HL-60 (cell line): ENCODE measurements around the gene COX14.

Source experiments
- POLR2AphosphoS5 ChIP-seq: IDR thresholded peaks from 2 replicates; pipeline ENCODE4 v1.6.1; 2012; ENCODE audit warnings: low read depth
- TF ChIP-seq, protein P1 (sequence below): IDR thresholded peaks from one replicate; pipeline ENCODE4 v1.5.1; 2011; ENCODE audit warnings: low read length, control low read depth, inconsistent platforms; ENCODE audit not compliant: insufficient read depth

DNA sequence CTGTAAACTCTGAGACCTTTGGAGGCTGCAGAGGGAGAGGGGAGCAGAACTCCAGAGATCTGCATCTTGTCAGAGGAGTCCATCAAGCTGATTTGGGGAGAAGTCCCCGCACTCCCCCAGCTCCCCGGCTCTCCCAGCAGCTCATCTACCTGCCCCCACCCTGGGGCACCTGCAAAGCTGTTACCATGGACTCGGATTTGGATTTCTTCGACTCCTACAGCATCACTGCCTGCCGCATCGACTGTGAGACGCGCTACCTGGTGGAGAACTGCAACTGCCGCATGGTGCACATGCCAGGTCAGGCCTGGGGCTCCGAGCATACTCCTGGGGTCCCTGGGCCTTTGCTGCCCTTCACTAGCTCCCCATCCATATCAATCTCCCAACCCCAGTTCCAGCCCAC lies 33.8 kb upstream of the COX14 start:
- TF ChIP-seq, protein P1, sequence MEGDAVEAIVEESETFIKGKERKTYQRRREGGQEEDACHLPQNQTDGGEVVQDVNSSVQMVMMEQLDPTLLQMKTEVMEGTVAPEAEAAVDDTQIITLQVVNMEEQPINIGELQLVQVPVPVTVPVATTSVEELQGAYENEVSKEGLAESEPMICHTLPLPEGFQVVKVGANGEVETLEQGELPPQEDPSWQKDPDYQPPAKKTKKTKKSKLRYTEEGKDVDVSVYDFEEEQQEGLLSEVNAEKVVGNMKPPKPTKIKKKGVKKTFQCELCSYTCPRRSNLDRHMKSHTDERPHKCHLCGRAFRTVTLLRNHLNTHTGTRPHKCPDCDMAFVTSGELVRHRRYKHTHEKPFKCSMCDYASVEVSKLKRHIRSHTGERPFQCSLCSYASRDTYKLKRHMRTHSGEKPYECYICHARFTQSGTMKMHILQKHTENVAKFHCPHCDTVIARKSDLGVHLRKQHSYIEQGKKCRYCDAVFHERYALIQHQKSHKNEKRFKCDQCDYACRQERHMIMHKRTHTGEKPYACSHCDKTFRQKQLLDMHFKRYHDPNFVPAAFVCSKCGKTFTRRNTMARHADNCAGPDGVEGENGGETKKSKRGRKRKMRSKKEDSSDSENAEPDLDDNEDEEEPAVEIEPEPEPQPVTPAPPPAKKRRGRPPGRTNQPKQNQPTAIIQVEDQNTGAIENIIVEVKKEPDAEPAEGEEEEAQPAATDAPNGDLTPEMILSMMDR = no peak
- no peak for TF ChIP-seq POLR2AphosphoS5
